Ovary (tissue), 3 donors: ENCODE measurements around the gene SDK1.

Experiments
- CTCF ChIP-seq, 3 donors: fragments of 450-650 bp in 2 of 3; fragments of 200-600 bp in 1 of 3; IDR thresholded peaks; one replicate each; pipeline versions ENCODE4 v1.5.1 to v1.8.0; 2016 to 2022; ENCODE audit warnings: antibody characterized with exemption in 3 of 3, mild to moderate bottlenecking in 1 of 3
- EP300 ChIP-seq: sonication (generic); formaldehyde crosslinking; IDR thresholded peaks from one replicate; pipeline ENCODE4 v1.6.1; 2017; ENCODE audit warnings: antibody characterized with exemption
- POLR2A ChIP-seq: fragments of 450-650 bp; IDR thresholded peaks from one replicate; pipeline ENCODE4 v1.6.1; 2017; ENCODE audit warnings: antibody characterized with exemption, mild to moderate bottlenecking, moderate library complexity
- donor health status: DM: no; HTN: no; CAD: no.

DNA sequence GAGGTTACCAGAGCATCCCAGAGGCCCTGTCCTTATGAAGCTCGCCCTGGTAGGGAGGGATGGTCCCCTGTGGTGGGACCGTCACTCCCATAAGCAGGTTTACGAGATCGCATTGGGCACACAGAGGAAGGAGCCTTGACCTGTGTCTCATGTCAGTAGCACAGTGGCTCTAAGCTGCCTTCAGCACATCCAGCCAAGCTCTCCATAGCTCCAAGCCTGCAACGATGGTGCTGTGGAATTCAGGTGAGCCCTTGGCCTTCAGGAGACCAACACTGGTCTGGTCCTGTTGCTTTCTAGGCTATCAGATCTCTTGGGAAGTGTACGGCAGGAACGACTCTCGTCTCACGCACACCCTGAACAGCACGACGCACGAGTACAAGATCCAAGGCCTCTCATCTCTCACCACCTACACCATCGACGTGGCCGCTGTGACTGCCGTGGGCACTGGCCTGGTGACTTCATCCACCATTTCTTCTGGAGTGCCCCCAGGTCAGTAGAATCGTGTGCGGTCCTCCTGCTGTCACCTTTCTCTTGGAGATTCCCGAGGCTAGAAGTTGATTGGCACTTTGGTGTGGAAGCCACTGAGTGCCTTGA, 775.7 kb downstream of the SDK1 start:
- TF ChIP-seq CTCF (IDR thresholded peaks at IDR 0.05) (no peak), POLR2A (no peak), EP300 (no peak)
